A204.1 (cell line): ENCODE results near the gene PPP1R16B.

Source experiments
- FAIRE-seq: peaks from 2 replicates; lab custom pipeline; 2012; peaks lifted over from hg19 to GRCh38; lab: Jason Lieb, UNC

PPP1R16B gene

DNA sequence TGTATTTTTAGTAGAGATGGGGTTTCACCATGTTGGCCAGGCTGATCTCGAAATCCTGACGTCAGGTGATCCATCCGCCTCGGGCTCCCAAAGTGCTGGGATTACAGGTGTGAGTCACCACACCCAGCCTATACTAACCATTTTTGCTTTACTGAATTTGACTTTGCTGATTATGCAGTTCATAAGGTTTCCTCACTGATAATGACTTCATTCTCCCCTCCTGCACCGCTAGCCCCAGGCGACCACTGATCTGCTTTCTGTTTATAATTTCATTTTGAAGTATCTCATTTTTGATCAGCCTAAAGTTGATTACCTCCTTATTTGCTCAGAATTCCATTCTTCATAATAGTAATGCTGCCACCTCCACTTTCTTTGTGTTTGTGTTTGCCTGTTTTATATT, 72.0 kb downstream of the PPP1R16B start:
- no peak for FAIRE-seq

DNA sequence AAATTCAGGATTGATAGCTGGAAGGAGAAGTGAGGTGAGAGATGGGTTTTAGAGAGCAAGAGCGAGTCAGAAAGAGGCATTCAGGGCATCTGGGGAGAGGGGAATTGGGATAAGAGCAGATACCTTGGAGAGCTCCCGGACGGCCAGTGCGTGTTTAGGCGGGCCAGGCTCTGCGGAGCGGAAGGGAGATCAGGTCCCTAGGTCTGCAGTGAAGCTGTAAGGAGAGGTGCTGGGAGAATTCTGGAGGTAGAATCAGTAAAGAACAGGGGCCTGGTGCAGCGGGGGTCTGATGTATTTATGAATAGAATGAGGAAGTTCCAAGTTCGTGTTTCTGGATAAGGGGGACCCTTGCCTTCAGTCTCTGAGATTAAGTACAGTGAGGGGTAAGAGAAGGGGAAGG, 73.4 kb downstream of the PPP1R16B start:
- FAIRE-seq, result no peak

DNA sequence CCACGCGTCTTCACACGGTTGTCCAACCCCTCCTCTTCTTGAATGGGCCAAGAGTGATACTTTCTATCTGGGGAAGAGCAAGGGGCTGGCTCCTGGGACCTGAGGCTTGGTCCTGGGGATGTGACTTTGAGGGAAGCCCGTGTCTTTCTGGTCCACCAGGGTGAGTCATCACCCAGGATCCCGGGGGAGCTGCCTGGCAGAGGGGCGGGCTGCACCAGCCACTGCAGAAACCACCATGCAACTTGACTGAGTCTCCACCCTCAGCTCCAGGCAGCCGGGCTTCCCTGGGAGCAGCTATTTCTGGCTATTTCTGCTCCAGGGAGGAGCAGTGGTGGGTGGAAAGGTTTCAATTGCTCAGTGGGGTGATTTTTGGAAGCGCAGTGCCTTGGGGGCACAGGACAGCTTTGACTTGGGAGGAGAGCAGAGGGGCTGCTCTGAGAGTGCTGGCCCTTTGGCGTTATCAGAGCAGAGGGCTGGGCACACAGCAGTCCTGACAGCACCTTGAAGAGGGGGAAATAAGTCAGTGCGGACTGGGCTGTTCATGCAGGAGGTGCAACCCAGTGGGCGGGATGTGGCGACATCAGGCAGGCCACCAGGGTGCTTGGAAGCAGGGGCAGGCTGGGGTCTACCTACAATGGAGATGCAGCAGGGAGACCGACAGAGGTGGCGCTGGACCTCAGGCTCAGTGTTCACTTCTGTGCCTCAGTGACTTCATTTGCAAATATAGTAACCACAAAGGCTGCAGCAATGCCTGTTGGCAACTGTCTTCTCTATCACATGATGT, 75.6 kb downstream of the PPP1R16B start:
- no peak for FAIRE-seq

DNA sequence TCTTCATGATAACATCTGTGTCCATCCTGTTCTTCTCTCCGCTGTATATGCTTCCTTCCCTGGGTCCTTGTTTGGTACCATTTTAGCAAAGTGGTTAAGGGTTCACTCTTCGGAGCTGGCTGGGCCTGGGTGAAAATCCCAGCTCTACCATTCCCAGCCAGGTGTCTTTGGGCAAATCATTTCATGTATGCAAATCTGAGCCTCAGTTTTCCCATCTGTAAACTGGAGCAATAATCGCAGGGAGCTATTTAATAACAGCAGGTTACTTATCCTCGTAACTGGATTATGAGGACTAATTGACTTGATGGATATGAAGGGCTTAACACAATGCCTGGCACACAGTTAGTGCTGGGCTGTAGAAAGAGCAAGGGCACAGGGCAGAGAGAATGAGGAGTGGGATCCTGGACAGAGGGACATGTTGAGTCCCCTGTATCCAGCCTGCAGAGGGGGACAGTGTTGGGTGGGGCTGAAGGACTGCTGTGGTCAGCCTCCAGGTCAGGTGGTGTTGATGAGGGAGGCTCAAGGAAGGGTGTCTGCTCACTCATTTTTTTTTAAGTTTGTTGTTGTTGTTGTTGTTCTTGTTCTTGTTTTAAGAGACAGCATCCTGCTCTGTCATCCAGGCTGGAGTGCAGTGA, 76.4 kb downstream of the PPP1R16B start:
- FAIRE-seq, result no peak

DNA sequence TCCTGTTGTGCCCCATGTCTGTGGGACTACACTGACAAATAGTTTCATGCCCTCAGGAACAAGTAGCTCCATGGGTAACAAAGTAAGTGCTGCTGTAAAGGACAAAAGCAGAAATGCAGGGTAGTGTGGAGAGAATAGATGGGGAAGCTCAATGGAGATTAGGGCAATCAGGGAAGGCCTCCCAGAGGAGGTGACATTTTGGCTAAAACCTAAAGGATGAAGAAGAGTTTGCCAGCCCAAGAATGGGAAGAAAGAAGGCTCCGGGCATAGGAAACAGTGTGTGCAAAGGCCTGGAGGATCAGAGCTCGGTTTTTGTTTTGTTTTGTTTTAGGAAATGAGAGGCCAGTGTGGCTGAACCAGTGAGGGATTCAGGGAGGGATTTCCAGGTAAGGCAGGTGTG, 77.1 kb downstream of the PPP1R16B start:
- no peak for FAIRE-seq

DNA sequence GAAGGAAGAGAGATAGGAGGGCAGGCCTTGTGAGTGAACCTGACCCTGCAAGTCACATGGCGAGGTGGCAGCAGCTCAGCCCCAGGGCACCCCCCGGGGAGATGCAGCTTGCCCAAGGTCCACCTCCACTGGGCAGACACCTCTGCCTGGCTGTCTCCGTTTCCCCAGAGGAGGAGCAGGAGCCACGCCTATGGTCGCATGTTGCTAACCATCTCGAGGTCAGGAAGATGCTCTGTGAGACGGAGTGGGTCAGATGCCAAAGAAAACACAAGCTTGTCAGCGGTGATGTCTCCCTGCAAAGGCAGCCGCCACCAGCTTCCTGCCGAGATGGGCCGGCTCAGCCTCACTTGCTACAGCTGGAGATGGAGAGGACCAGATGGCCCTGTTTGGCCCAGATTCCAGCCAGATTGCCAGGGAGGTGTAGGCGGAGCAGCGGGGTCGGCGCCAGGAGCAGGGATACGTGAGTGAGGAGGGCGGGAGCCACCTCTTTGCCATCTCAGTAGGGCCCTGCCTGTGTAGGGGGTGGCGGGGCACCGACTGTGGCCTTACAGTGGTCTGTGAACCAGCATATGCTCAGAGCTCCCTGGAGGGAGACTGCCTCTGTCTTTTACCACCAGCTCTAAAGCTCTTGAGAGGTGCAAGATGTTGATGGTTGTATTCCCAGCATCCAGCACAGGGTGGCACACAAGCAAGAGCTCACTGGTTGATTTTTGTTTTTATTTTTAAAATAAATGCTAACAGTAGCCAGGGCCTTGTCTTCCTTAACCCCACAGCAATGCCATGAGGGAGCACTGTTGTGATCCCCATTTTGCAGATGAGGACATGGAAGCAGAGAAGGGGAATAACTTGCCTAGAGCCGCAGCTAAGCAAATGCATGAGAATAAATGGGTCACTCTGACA, 77.8 kb downstream of the PPP1R16B start:
- FAIRE-seq, result no peak

DNA sequence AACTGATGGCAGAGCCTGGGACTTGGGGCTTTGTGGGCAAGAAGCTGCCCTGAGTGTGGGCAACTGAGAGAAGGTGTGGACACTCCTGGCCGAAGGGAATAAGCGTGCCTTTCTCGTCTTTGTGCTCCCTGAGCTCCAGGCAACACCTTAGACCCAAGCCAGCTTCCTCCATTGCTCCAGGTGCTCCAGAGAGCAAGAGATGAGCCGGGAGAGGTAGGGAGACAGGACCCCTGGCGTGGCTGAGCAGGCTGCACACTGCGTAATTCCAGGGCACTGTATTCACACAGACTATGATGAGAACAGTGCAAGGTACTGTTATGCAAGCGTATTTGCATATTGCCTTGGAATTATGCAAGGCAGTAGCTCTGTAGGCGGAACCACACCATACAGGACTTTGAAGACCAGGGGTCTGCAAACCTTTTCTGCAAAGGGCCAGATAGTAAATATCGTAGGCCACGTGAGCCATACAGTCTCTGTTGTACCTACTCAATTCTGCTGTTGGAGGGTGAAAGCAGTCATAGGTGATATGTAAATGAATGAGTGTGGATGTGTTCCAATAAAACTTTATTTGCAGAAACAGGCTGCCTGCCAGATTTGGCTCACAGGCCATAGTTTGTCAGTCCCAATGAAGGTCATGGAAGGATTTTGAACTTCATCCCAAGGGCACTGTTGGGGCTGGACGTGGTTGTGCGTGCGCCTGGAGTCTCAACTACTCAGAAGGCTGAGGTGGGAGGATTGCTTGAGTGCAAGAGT, 78.7 kb downstream of the PPP1R16B start:
- FAIRE-seq, result no peak

DNA sequence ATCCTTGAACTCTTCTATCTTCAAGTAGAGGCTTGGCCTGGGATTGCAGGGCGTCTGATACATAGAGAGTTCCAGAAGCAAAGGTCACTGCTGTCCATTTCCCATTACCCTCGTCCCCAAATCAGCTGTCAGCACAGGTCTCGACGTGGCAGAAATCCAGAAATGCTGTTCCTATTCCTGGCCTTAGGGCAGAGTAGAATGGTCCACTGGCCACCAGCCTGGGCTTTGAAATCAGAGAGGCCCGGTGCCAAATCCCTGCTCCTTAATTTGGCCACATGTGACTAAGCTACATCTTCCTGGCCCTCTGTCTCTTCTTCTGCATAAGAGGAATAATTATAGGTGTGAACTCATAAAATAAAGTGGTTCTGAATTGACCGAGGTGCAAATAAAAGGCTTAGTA, 79.9 kb downstream of the PPP1R16B start:
- FAIRE-seq, result no peak

DNA sequence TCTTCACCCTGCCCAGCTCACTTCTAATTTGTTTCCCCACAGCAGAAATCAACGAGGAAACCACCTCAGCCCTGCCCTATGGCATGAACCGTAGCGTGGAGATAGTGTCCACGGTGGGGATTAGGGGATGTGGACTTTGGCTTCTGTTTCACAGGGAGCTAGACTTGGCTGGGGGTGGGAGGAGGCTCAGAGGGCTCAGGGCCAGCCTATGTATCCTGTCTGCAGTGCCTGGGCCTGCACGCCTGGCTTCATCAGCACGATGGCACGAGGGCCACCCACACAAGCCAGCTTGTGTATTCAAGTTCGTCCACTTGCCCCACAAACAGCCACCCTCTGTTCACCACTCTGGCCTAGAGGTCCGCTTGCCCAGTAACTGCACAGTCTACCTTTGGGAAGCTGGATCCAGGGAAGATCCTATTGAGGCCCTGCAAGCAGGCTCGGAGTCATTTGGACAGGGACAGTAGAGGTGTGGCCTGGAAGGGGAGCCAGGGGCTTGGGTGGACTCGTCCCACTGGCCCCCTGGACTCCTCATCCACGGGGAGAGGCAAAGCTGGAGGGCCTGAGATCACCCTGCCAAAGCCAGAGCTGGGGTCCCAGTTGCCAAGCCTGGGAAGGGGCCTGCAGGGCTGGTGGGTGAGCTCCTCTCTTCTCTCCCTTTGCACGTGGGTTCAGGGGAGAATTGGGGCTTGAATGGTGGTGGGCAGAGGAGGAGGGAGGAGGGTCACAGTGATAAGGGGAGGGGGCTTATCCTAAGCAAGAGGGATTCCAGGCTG, 82.7 kb downstream of the PPP1R16B start:
- no peak for FAIRE-seq

DNA sequence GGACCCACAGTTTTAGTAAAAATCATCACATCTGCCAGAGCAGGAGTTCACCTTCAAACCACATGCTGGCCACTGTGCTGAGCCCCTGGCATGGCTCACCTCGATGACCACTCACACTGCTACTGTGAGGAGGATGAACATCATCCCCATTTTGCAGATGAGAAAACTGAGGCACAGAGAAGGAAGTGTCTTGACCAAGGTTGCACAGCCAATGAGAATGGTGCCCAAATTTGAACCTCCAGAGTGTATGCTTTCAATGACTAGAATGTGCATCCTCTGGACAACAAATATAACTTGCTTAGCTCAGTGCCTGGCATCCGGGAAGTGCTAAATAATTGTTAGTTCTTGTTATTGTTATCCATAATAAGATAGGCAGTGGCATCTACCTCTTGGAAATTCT, 83.6 kb downstream of the PPP1R16B start:
- FAIRE-seq, result no peak

DNA sequence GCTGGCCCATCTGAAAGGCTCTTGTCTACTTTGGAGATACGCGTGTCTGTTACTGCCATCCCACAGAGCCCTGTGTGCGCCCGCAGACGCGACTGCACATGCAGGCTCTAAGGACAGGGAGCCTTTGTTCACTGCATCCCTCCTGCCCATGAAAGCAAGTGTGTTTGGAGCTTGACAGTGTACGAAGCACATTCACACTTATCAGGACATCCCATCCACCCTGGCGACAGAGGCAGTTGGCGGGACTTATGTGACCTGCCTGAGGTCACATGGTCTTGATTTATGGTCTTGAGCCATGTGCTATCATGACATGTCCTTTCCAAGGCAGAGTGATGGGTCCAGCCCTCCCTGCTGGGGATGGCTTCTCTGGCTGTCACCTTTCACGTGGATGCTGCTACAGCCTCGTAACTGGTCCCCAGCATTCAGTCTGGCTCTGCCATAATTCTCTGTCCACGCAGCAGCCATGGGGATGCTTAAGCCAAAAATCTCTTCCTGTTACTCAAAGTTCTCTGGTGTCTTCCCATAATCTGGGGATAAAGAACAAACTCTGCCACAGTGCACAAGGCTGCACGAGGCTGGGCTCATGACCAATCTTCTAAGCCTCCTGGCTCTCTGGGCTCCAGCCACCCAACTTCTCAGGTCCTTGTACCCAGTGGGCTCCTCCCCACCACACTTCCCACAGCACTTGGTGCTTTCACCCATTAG, 84.4 kb downstream of the PPP1R16B start:
- FAIRE-seq, result no peak

DNA sequence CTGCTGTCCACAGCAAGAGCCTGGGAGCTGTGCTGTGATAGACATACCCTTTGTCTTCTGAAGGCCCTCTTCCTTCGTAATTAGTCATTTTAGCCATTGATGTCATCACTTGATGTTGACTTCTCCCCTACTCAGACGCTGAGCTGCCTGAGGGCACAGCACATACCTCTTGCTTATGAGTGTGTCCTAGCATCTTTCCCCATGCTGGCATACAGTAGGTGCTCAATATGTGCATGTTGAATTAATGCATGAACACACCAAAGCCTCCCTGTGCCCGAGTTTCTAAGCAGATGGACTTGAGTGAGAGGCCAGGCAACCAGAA, 85.0 kb downstream of the PPP1R16B start:
- FAIRE-seq, result no peak

DNA sequence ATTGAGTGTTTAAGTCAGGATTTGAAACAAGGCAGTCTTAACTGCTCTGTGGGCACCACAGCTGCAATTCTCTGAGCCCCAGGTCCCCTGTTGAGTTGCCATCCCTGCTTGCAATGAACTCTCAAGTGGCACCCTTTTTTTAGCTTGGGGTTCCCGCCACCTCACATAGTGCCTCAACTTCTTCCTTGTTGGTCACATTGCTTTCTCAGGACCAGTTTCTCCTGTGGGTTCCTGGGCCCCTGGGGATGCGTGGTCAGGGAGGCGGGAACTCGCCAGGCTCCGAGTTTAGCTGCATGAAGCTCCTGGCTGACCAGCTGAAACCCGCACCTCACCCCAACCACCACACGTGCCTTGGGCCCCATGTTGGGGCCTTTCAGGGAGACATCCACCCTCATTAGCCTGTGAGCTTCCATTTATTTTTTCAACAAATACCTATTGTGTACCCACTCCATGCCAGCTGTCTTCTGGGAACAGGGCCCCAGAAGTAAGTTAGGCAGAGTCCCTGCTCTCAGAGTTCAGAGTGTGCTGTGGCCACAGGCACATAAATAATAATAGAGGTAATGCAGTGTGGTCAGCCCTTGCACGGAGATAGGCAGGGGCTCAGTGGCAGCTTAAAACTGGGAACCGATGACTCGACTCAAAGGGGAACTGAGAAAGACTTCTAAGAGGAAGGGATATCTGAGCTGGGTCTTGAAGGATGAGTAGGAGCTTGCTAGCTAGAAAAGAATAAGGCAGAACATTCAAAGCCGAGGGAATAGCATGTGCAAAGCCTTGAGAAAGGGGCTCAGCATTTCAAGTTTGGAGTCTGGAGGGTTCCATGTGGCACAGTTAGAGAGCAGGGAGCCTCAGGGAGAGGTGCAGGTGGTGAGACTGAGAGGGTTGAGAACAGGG, 86.8 kb downstream of the PPP1R16B start:
- no peak for FAIRE-seq

DNA sequence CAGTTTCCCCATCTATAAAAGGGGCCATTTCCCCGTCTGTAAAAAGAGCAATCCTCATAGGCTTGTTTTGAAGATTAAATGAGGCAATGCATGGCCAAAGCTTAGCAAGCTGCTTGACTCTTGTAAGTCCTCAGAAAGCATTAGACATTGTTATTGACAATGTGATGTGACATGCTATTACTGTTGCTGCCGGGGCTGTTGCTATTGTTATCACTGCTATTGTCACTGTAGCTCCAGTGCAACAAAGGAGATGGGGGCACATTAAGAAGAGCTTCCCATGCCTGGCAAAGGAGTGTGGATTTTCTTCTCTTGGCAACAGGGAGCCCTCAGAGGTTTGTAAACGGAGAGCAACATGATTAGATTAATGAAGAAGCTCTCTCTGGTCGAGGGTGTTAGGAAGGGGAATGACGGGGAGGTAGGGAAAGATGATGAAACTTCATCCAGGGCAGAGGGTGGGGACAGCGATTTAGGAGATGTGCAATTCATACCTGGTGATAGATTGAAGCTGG, 87.6 kb downstream of the PPP1R16B start:
- no peak for FAIRE-seq

DNA sequence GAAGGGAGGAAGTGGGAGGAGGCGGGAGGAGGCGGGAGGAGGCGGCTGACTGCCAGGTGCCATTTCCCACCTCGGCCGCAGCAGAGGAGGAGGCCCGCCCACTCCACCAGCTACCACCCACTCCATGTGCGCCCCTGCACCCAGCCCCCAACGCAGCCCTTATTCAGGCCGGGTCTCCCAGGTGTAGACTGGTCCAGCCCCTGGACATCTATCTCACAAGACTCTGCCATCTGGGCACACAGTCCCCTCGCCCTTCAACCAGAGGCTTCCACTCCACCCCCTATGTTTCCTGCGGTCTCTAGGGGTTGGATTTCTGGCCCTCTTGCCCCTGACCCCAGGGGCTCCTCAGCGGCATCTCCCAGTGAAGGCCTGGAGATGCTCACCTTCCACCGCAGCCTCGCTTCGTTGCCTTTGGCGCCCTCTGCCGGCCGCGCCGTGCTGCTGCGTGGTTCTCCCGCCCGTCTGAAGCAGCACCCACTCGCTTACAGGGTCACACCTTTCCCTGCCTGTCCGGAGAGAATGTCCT, 88.1 kb downstream of the PPP1R16B start:
- no peak for FAIRE-seq

DNA sequence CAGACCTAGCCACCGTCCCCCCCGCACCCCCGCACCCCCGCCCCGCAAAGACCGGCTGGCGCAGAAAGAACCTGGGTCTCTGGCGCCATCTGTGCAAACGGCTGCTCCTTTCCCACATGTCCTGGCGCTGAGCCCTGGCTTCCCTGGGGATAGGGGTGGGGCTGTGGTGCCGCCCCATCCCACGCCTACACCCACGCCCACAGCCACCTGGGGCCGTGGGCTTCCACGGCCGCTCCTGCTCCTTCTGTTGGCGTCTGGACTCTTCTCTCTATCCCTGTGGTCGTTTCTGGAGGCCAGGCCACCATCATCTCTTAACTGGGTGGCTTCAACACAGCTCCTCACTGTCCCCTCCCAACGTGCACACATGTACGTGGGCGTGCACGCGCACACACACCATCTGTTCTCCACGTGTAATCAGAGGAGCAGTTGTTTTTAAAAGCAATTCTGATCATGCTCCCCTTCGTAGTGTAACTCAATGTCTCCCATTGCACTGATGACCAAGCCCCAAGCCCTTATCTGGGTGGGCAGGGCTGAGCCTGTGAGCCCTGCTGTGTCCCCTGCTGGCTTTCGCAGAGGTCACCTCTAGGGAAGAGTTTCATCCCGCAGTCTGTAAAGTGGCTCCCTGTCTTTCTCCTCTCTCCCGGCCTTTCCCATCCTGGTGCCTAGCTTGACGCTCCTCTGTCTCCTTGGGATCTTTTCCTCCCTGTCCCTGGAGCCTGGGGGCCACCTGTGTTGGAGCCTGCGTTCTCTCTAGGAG, 88.8 kb downstream of the PPP1R16B start:
- no peak for FAIRE-seq

DNA sequence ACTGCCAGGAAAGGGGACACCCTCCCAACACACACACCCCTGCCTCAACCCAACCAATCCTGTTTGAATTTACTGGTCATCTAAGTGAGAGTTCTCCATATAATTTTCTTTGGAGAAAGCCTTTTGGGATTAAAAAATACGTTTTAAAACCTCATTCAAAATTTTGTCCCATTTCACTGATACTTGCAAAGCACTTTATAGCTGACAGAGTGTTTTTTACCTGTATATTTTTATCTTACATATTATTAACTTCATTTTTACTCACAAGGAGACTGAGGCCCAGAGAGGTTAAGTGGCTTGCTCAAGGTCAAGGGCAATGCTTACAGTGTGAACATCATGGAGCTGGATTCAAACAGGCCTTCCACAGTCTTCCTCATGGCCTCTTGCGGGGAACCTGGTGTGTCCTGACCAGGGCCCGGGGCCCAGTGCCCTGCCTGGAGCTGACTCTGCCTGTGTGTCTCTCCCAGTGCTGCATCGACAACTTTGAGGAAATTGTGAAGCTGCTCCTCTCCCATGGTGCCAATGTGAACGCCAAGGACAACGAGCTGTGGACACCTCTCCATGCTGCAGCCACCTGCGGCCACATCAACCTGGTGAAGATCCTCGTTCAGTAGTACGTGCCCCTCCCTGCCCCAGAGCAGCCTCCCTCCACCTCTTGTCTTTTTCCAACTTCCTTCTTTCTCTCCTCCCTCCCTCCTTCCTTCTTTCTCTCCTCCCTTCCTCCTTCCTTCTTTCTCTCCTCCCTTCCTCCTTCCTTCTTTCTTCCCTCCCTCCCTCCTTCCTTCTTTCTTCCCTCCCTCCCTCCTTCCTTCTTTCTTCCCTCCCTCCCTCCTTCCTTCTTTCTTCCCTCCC, 89.8 kb downstream of the PPP1R16B start:
- no peak for FAIRE-seq
